ENCODE measurements around the gene CRACR2A. TPM values are rescaled to one million over a fixed set of nuclear protein-coding genes. Genes with fewer than 3 reads are reported as not detected.

Gene CRACR2A
- total and polyA plus RNA-seq, 2 of the 8 experiments (the other 6 are each of a cell fraction or from before 2014, with no cell fraction given) = 0.85 to 3.2 TPM

DNA sequence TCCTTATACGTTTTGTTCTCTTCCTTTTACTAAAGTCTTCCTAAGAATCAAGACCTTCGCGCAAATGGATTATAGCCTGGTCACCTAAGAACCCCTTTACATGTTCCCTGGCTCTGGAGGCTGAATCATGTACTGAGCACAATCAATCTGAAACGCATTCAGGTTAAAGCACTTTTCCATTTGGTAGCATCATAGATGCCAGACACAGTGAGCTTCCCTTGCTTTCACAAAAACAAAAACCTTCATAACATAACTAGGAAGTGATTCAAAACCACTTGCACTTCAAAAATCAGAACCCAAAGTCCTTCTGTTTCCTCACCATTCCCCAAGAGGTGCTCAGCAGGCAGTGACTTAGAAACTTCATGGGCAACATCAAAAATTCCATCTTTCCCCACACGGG is 105.4 kb downstream of the CRACR2A start:
- H4K8ac ChIP-seq (ENCODE audit: extremely low read depth, insufficient read depth, low read length) = no peak overlapping the region
- TF ChIP-seq SIN3A (conservative IDR thresholded peaks at IDR 0.05 in 1 of 2, IDR thresholded peaks at IDR 0.05 in 1 of 2; ENCODE audit: low read depth in 1 of 2, low read length in 2 of 2) (no peak), POLR2AphosphoS5 (IDR thresholded peaks at IDR 0.05; ENCODE audit: low read depth, low read length) (no peak), NRF1 (IDR thresholded peaks at IDR 0.05; ENCODE audit: low read depth, low read length) (no peak), BCL11A (IDR thresholded peaks at IDR 0.05; ENCODE audit: low read depth in 2 of 2, low read length in 2 of 2) (no peak), POU5F1 (IDR thresholded peaks at IDR 0.05; ENCODE audit: low read depth, low read length) (no peak), SP4 (IDR thresholded peaks at IDR 0.05; ENCODE audit: low read length) (no peak)
- TF ChIP-seq, protein P1, sequence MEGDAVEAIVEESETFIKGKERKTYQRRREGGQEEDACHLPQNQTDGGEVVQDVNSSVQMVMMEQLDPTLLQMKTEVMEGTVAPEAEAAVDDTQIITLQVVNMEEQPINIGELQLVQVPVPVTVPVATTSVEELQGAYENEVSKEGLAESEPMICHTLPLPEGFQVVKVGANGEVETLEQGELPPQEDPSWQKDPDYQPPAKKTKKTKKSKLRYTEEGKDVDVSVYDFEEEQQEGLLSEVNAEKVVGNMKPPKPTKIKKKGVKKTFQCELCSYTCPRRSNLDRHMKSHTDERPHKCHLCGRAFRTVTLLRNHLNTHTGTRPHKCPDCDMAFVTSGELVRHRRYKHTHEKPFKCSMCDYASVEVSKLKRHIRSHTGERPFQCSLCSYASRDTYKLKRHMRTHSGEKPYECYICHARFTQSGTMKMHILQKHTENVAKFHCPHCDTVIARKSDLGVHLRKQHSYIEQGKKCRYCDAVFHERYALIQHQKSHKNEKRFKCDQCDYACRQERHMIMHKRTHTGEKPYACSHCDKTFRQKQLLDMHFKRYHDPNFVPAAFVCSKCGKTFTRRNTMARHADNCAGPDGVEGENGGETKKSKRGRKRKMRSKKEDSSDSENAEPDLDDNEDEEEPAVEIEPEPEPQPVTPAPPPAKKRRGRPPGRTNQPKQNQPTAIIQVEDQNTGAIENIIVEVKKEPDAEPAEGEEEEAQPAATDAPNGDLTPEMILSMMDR (IDR thresholded peaks at IDR 0.05; ENCODE audit: control extremely low read depth in 1 of 3, insufficient read depth in 1 of 3, low read depth in 1 of 3, low read length in 3 of 3) = no peak
- TF ChIP-seq, protein P2, sequence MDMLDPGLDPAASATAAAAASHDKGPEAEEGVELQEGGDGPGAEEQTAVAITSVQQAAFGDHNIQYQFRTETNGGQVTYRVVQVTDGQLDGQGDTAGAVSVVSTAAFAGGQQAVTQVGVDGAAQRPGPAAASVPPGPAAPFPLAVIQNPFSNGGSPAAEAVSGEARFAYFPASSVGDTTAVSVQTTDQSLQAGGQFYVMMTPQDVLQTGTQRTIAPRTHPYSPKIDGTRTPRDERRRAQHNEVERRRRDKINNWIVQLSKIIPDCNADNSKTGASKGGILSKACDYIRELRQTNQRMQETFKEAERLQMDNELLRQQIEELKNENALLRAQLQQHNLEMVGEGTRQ (IDR thresholded peaks at IDR 0.05; ENCODE audit: low read length) = no peak
- H3K9ac ChIP-seq (replicated peaks in 1 of 4; ENCODE audit: extremely low read depth in 1 of 4, low read depth in 3 of 4, low read length in 3 of 4) = no peak overlapping the region
- H3K79me1 ChIP-seq (ENCODE audit: low read depth, low read length) = no peaks in the 10 kb centered on the region
- no peak overlapping the region for H3K4me3 ChIP-seq (ENCODE audit: extremely low read depth in 1 of 4, insufficient read depth in 2 of 4, low read depth in 3 of 4, low read length in 4 of 4)
- no peak overlapping the region for H3K27ac ChIP-seq (ENCODE audit: low read depth, low read length)
- H3K4me2 ChIP-seq (ENCODE audit: insufficient read depth in 1 of 2, low read depth in 2 of 2, low read length in 2 of 2) = no peak overlapping the region
- H3K14ac ChIP-seq (ENCODE audit: insufficient read length) = no peak overlapping the region
- no peaks in the 10 kb centered on the region for H3K23me2 ChIP-seq (ENCODE audit: low read depth, low read length)
- H4K91ac ChIP-seq (replicated peaks; ENCODE audit: insufficient read length, low read length) = no peak overlapping the region
- no peak overlapping the region for H3K23ac ChIP-seq (ENCODE audit: insufficient read length)
- H3K18ac ChIP-seq (ENCODE audit: extremely low read depth, low read length) = no peak overlapping the region
- no peak overlapping the region for H3K4ac ChIP-seq (replicated peaks; ENCODE audit: insufficient read length, low read depth, low read length)
- H4K20me1 ChIP-seq (replicated peaks in 1 of 2; ENCODE audit: control insufficient read depth in 1 of 2, insufficient read depth in 2 of 2, low read length in 2 of 2) = no peaks in the 10 kb centered on the region
- no peak overlapping the region for H2BK15ac ChIP-seq (ENCODE audit: low read length)
- H2BK120ac ChIP-seq (replicated peaks; ENCODE audit: low read depth, low read length) = no peak overlapping the region
- POLR2A ChIA-PET (ENCODE audit: partially characterized antibody) = interaction anchor here (0.6 to 0.9 kb wide), 3 partner anchors 10 to 650 kb away, joined by 3 read pairs; no protein-coding TSS in a partner anchor
- no peak overlapping the region for H2BK20ac ChIP-seq (ENCODE audit: low read length)
- 0 out of 7 replicates have a peak, but pooled peaks cover 0 to 2% (median 0%) of the 10 kb centered on the region in 4 experiments for H3K4me1 ChIP-seq (replicated peaks in 1 of 4; ENCODE audit: control insufficient read depth in 3 of 4, insufficient read depth in 4 of 4, low read length in 3 of 4)
- CTCF ChIA-PET (ENCODE audit: partially characterized antibody) = interaction anchor here (0.8 to 3.8 kb wide), 9 partner anchors 9 to 347 kb away, joined by 3 to 21 read pairs (median 4); no protein-coding TSS in a partner anchor
- no peak overlapping the region for H4K5ac ChIP-seq (ENCODE audit: insufficient read length, low read depth, low read length)
- 81% methylated on average over 5 of the region's 5 CpGs; no CpG with 5 or more reads in 1 of the 2 experiments for WGBS, 2 experiments (ENCODE audit: extremely low coverage in 1 of 2, insufficient coverage in 1 of 2, insufficient read length in 1 of 2, insufficient replicate concordance in 2 of 2, low coverage in 1 of 2, low lambda C conversion rate in 2 of 2, missing lambda C conversion rate in 1 of 2)
- no peak overlapping the region for H3K56ac ChIP-seq (replicated peaks; ENCODE audit: insufficient read length, low read depth, low read length)
- no peaks in the 10 kb centered on the region for H3K9me3 ChIP-seq (ENCODE audit: insufficient read depth in 2 of 2, low read depth in 1 of 2, low read length in 1 of 2)
- no peak overlapping the region for H2BK5ac ChIP-seq (ENCODE audit: low read depth, low read length)
- no peaks in the 10 kb centered on the region for H3K36me3 ChIP-seq (ENCODE audit: control insufficient read depth in 2 of 4, insufficient read depth in 4 of 4, low read length in 3 of 4)
- H2AFZ ChIP-seq (ENCODE audit: low read length) = no peak overlapping the region
- H2BK12ac ChIP-seq (ENCODE audit: low read depth, low read length) = no peak overlapping the region
- H3K79me2 ChIP-seq (ENCODE audit: control insufficient read depth in 1 of 2, insufficient read depth in 2 of 2, low read length in 2 of 2) = no peaks in the 10 kb centered on the region
- no peak for FAIRE-seq
- H2AK5ac ChIP-seq (ENCODE audit: low read depth, low read length) = no peak overlapping the region
- H3K27me3 ChIP-seq (replicated peaks in 1 of 4; ENCODE audit: control insufficient read depth in 3 of 4, extremely low read depth in 1 of 4, insufficient read depth in 3 of 4, low read length in 3 of 4) = no peaks in the 10 kb centered on the region; a peak in 2 of 7 replicates
- no peak for DNase-seq (ENCODE audit: low read depth in 1 of 2, low spot score in 2 of 2)
